Heart left ventricle (tissue), 16 donors: Measurements from ENCODE around the gene REPS2. TPM values are rescaled to one million over a fixed set of nuclear protein-coding genes. Genes with fewer than 3 reads are reported as not detected.

Experiments
- ATAC-seq, 4 donors: fragments of 200-7000 bp; cut with Tn5 transposase; one replicate each; pipeline ENCODE4 v1.9.1; 2020 to 2022; ENCODE audit warnings: moderate library complexity in 4 of 4, mild to moderate bottlenecking in 3 of 4, moderate number of reproducible peaks in 1 of 4
- DNase-seq, 5 donors: peaks; one replicate each; pipeline ENCODE4 v3.0.0-alpha.2; 2020
- H3K27ac ChIP-seq, 12 donors: fragments of 200-600 bp; sonication (generic) in 4 of 12; one replicate each; pipeline versions ENCODE4 v1.5.0 to v1.8.0; 2016 to 2022; ENCODE audit warnings: mild to moderate bottlenecking in 2 of 12
- H3K27me3 ChIP-seq, 9 donors: fragments of 200-600 bp; sonication (generic) in 2 of 9; one replicate each; pipeline versions ENCODE4 v1.5.1 to v1.8.0; 2016 to 2022; ENCODE audit warnings: mild to moderate bottlenecking in 3 of 9
- H3K36me3 ChIP-seq, 9 donors: fragments of 200-600 bp; sonication (generic) in 2 of 9; one replicate each; pipeline versions ENCODE4 v1.5.0 to v1.8.0; 2018 to 2022; ENCODE audit warnings: mild to moderate bottlenecking in 2 of 9
- H3K4me1 ChIP-seq, 12 donors: fragments of 200-600 bp; sonication (generic) in 4 of 12; one replicate each; pipeline versions ENCODE4 v1.5.0 to v1.8.0; 2016 to 2022; ENCODE audit warnings: mild to moderate bottlenecking in 3 of 12
- H3K4me3 ChIP-seq, 12 donors: fragments of 200-600 bp; sonication (generic) in 4 of 12; one replicate each; pipeline versions ENCODE4 v1.5.0 to v1.8.0; 2017 to 2022; ENCODE audit warnings: mild to moderate bottlenecking in 9 of 12, moderate library complexity in 4 of 12
- H3K9me3 ChIP-seq, 12 donors: fragments of 200-600 bp; sonication (generic) in 4 of 12; one replicate each; pipeline versions ENCODE4 v1.5.0 to v1.8.0; 2016 to 2022; ENCODE audit warnings: mild to moderate bottlenecking in 1 of 12
- POLR2A ChIP-seq, 2 donors: fragments of 450-650 bp; IDR thresholded peaks; one replicate each; pipeline ENCODE4 v1.6.1; 2017; ENCODE audit warnings: antibody characterized with exemption in 2 of 2, mild to moderate bottlenecking in 2 of 2, moderate library complexity in 2 of 2
- WGBS, 4 donors: extraction: QIAGEN DNeasy Blood & Tissue Kit in 2 of 4; methylation state at CpG; one replicate each; pipeline versions ENCODE4 v1.1.5 to v1.1.7; 2013 to 2018; 5-methylcytosine and 5-hydroxymethylcytosine counted together
- intact Hi-C, 10 donors: fragments of 100-400 bp; cut with DNase I; formaldehyde crosslinking; loops; one replicate each; pipeline versions ENCODE4 v1.11.1 to v1.14.2; 2022
- polyA plus RNA-seq, 2 donors: library from polyadenylated mRNA; stranded (reverse); fragments of 200-250 nt; gene quantifications; one replicate each; pipeline ENCODE4 v1.2.3, GENCODE V29; 2013
- total RNA-seq, 9 donors: library from RNA; depleted of rRNA in 2 of 9; stranded (reverse); fragments of >200 nt in 2 of 9; fragmentation: NEBNext Ultra II Directional in 3 of 9; extraction: Animal tissue kit (Norgen Biotek cat#: 25700) in 3 of 9; gene quantifications; one replicate each; pipeline versions ENCODE4 v1.1.0 to v1.2.4, GENCODE V29; 2016 to 2023
- TF ChIP-seq, protein P1 (sequence below), 12 donors: fragments of 200-600 bp; sonication (generic) in 4 of 12; IDR thresholded peaks; one replicate each; pipeline versions ENCODE4 v1.5.0 to v1.8.0; 2018 to 2022; ENCODE audit warnings: antibody characterized with exemption in 12 of 12, mild to moderate bottlenecking in 5 of 12
- donor health status: ischemic (EF 13 %, LVEDD 7.1; RV severe dilation, severe dysfunction).
- donor health status: healthy with polysubstance abuse.
- donor health status: DM: no; HTN: yes; CAD: no.
- donor health status: DM: no; HTN: no; CAD: no.
- donor health status: ischemic (EF 25% LVEDD 6.9; RV normal size, moderate dysfunction).
- donor health status: ischemic (EF 25% LVEDD 5.7; RV mildly dilated, moderate dysfunction).
- donor health status: healthy.
- donor health status: DM: yes; HTN: yes; CAD: no.
- donor health status: ischemic (EF 35%, LVEDD 5.7; RV mildly dilated, moderate dysfunction).
- donor health status: nonischemic (EF 11% LVEDD 7.7; RV severe dilation, severe dysfunction).
- donor health status: DM: yes; HTN: yes; CAD: no.
- donor health status: PGD.
- donor health status: ischemic (EF 29% LVEDD 5.4; RV normal size, mild dysfunction).
- donor health status: nonischemic (EF 23%, LVEDD 6.1; RV moderate dilation, normal function).

REPS2 gene
- total and polyA plus RNA-seq, 11 donors = 0.89 to 11.9 (median 6.5) TPM

DNA sequence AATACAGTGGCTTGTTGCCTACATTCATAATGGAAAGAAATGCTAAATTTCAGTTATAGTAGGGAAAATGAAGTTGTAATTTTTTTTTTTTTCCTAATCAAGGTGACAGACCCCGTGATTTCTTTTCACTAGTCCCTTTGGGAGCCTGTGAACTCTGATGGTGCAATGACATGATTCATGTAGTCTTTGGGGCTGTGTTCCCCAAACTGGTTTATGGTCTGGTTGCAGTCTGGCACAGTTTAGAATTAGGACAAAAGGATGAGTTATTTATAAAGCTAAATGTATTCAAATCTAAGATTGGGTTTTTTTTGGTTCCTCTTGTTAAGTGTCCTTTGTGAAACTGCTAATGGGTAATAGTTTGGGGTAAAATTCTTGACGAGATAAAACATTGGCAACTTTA lies 66.0 kb downstream of the REPS2 start:
- 67 to 85% (median 75%) methylated on average over 2 of the region's 2 CpGs for WGBS, 4 donors
- ATAC-seq = no peak
- Histone ChIP-seq H3K4me3 (no peak overlapping the region), H3K27ac (no peak overlapping the region), H3K27me3 (peaks cover 0 to 22% (median 0%) of the 10 kb centered on the region in 9 donors), H3K4me1 (no peaks in the 10 kb centered on the region), H3K36me3 (no peaks in the 10 kb centered on the region), H3K9me3 (no peaks in the 10 kb centered on the region)
- TF ChIP-seq, protein P1, sequence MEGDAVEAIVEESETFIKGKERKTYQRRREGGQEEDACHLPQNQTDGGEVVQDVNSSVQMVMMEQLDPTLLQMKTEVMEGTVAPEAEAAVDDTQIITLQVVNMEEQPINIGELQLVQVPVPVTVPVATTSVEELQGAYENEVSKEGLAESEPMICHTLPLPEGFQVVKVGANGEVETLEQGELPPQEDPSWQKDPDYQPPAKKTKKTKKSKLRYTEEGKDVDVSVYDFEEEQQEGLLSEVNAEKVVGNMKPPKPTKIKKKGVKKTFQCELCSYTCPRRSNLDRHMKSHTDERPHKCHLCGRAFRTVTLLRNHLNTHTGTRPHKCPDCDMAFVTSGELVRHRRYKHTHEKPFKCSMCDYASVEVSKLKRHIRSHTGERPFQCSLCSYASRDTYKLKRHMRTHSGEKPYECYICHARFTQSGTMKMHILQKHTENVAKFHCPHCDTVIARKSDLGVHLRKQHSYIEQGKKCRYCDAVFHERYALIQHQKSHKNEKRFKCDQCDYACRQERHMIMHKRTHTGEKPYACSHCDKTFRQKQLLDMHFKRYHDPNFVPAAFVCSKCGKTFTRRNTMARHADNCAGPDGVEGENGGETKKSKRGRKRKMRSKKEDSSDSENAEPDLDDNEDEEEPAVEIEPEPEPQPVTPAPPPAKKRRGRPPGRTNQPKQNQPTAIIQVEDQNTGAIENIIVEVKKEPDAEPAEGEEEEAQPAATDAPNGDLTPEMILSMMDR (IDR thresholded peaks at IDR 0.05) = no peak
- no peak for TF ChIP-seq POLR2A (IDR thresholded peaks at IDR 0.05)
- intact Hi-C loops = no loop called here
- no peak for DNase-seq

DNA sequence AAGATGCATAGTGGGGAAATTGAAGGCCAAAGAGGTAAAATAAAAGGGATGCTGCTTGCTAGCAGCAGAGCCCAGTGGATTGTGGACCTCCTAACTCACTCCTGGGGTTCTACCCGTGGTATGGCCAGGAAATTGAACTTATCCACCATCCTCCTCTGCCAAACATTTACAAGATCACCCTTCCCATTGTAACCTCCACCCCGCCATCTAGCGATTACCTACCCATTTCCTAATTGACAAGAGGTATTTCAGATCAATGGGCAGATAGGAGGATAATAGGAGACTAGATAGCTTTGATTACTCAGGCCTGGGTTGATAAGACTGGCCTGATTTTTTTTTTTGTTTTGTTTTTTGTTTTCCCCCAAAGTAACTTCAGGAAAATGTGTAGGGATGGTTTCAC lies 67.8 kb downstream of the REPS2 start:
- ATAC-seq (no peak), DNase-seq (no peak)
- Histone ChIP-seq H3K4me3 (no peak overlapping the region), H3K27me3 (peaks cover 0 to 27% (median 0%) of the 10 kb centered on the region in 9 donors), H3K36me3 (no peaks in the 10 kb centered on the region), H3K9me3 (no peaks in the 10 kb centered on the region), H3K4me1 (no peaks in the 10 kb centered on the region), H3K27ac (no peak overlapping the region)
- 47 to 89% (median 76%) methylated on average over 3 of the region's 3 CpGs for WGBS, 4 donors
- intact Hi-C loops = no loop called here
- TF ChIP-seq POLR2A (IDR thresholded peaks at IDR 0.05) = no peak
- TF ChIP-seq, protein P1 (IDR thresholded peaks at IDR 0.05) = no peak

DNA sequence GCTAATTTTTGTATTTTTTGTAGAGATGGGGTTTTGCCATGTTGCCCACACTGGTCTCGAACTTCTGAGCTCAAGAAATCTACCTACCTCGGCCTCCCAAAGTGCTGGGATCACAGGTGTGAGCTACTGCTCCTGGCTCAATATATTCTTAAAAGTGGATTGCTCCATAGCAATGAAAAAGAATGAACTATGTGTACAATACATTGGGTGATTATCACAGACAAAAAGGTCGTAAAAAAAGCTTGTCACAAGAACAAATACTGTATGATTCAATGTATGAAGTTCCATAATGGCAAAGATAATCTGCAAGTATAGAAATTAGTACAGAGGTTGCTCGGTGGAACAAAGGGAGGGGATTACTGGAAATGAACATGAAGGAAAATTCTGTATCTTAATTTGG lies 70.7 kb downstream of the REPS2 start:
- H3K36me3 ChIP-seq = no peaks in the 10 kb centered on the region
- ATAC-seq (no peak), DNase-seq (no peak)
- H3K27ac ChIP-seq = no peak overlapping the region
- no peak overlapping the region for H3K4me3 ChIP-seq
- 74 to 95% (median 86%) methylated on average over 4 of the region's 4 CpGs for WGBS, 4 donors
- TF ChIP-seq, protein P1 (IDR thresholded peaks at IDR 0.05) = no peak
- no peak for TF ChIP-seq POLR2A (IDR thresholded peaks at IDR 0.05)
- peaks cover 0 to 24% (median 0%) of the 10 kb centered on the region in 9 donors for H3K27me3 ChIP-seq
- intact Hi-C loops = no loop called here
- H3K9me3 ChIP-seq = no peaks in the 10 kb centered on the region
- H3K4me1 ChIP-seq = no peaks in the 10 kb centered on the region

DNA sequence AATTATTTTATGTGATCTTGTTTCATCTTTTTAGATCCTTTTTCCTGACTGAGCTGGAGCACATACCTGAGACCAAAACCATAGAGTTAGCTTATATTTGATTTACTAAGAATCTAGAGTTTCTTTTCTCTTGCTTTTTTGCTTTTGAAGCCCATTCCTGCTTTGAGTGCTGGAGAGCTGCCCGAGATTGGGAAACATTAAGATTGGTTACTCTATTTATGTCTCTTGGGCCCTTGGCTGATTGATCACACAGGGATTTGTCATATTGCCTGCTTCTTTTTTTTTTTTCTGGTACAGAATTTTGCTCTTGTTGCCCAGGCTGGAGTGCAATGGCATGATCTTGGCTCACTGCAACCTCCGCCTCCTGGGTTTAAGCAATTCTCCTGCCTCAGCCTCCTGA lies 73.9 kb downstream of the REPS2 start:
- intact Hi-C loops = loop anchor here in 1 of 10 donors (10.0 kb wide), 1 partner anchor 66 kb away; no protein-coding TSS in a partner anchor
- 86 to 98% (median 94%) methylated on average over 2 of the region's 2 CpGs for WGBS, 4 donors
- ATAC-seq = no peak
- no peak overlapping the region for H3K27ac ChIP-seq
- no peak for TF ChIP-seq POLR2A (IDR thresholded peaks at IDR 0.05)
- TF ChIP-seq, protein P1 (IDR thresholded peaks at IDR 0.05) = no peak
- H3K36me3 ChIP-seq = no peaks in the 10 kb centered on the region
- no peaks in the 10 kb centered on the region for H3K4me1 ChIP-seq
- no peak for DNase-seq
- H3K27me3 ChIP-seq = peaks cover 0 to 22% (median 0%) of the 10 kb centered on the region in 9 donors
- no peaks in the 10 kb centered on the region for H3K9me3 ChIP-seq
- no peak overlapping the region for H3K4me3 ChIP-seq
